Liver (tissue), 9 donors: ENCODE data around the gene KRT34. TPM values are rescaled to one million over a fixed set of nuclear protein-coding genes. Genes with fewer than 3 reads are reported as not detected.

Experiments
- DNase-seq: peaks from one replicate; pipeline ENCODE4 v3.0.0-alpha.2; 2017; ENCODE audit warnings: low spot score
- H3K27ac ChIP-seq, 2 donors: one replicate each; pipeline ENCODE4 v1.7.0; 2013; ENCODE audit warnings: inconsistent platforms in 2 of 2, low read length in 2 of 2, control low read depth in 1 of 2, low read depth in 1 of 2, mild to moderate bottlenecking in 1 of 2
- H3K27me3 ChIP-seq, 4 donors: one replicate each; pipeline versions ENCODE4 v1.6.1 to v1.7.0; 2013; ENCODE audit warnings: low read length in 3 of 4, inconsistent platforms in 1 of 4, mild to moderate bottlenecking in 1 of 4, moderate library complexity in 1 of 4; ENCODE audit not compliant: control insufficient read depth in 4 of 4, insufficient read depth in 4 of 4
- H3K36me3 ChIP-seq, 4 donors: one replicate each; pipeline versions ENCODE4 v1.6.1 to v1.7.0; 2013; ENCODE audit warnings: low read length in 3 of 4, mild to moderate bottlenecking in 3 of 4, low read depth in 1 of 4, moderate library complexity in 1 of 4; ENCODE audit not compliant: control insufficient read depth in 4 of 4, insufficient read depth in 3 of 4
- H3K4me1 ChIP-seq, 4 donors: one replicate each; pipeline versions ENCODE4 v1.6.1 to v1.7.0; 2013; ENCODE audit warnings: low read length in 3 of 4, mild to moderate bottlenecking in 3 of 4, moderate library complexity in 1 of 4; ENCODE audit not compliant: control insufficient read depth in 4 of 4, insufficient read depth in 4 of 4
- H3K4me3 ChIP-seq, 3 donors: one replicate each; pipeline versions ENCODE4 v1.6.1 to v1.7.0; 2013; ENCODE audit warnings: low read length in 3 of 3, control low read depth in 1 of 3, low read depth in 1 of 3, mild to moderate bottlenecking in 1 of 3
- H3K9ac ChIP-seq, 2 donors: one replicate each; pipeline ENCODE4 v1.7.0; 2013; ENCODE audit warnings: low read length in 2 of 2, mild to moderate bottlenecking in 2 of 2, moderate library complexity in 2 of 2, control low read depth in 1 of 2, low read depth in 1 of 2
- H3K9me3 ChIP-seq, 4 donors: one replicate each; pipeline versions ENCODE4 v1.6.1 to v1.7.0; 2013; ENCODE audit warnings: low read length in 3 of 4; ENCODE audit not compliant: control insufficient read depth in 4 of 4
- FOXA1 ChIP-seq: IDR thresholded peaks from 2 replicates; pipeline ENCODE4 v1.6.1; 2016; ENCODE audit warnings: antibody characterized with exemption
- FOXA2 ChIP-seq: IDR thresholded peaks from 2 replicates; pipeline ENCODE4 v1.6.1; 2016; ENCODE audit warnings: antibody characterized with exemption
- GABPA ChIP-seq, 2 donors: IDR thresholded peaks in 1 of 2; conservative IDR thresholded peaks in 1 of 2; 2 replicates each; pipeline ENCODE4 v1.6.1; 2016; ENCODE audit warnings: antibody characterized with exemption in 2 of 2, mild to moderate bottlenecking in 1 of 2, moderate library complexity in 1 of 2
- HNF4G ChIP-seq: IDR thresholded peaks from 2 replicates; pipeline ENCODE4 v1.6.1; 2016; ENCODE audit warnings: antibody characterized with exemption
- JUND ChIP-seq, 2 donors: IDR thresholded peaks; 2 replicates each; pipeline ENCODE4 v1.6.1; 2016; ENCODE audit warnings: antibody characterized with exemption in 2 of 2
- NR2F2 ChIP-seq: IDR thresholded peaks from 2 replicates; pipeline ENCODE4 v1.6.1; 2016; ENCODE audit warnings: antibody characterized with exemption
- RAD21 ChIP-seq, 2 donors: IDR thresholded peaks; 2 replicates each; pipeline ENCODE4 v1.6.1; 2016; ENCODE audit warnings: antibody characterized with exemption in 2 of 2, mild to moderate bottlenecking in 2 of 2
- TAF1 ChIP-seq: conservative IDR thresholded peaks from 2 replicates; pipeline ENCODE4 v1.6.1; 2016; ENCODE audit warnings: antibody characterized with exemption, mild to moderate bottlenecking
- WGBS: extraction: QIAGEN DNeasy Blood & Tissue Kit; methylation state at CpG from one replicate; pipeline ENCODE4 v1.1.7; 2013; 5-methylcytosine and 5-hydroxymethylcytosine counted together
- polyA plus RNA-seq, 2 donors: library from polyadenylated mRNA; stranded (reverse) in 1 of 2; unstranded in 1 of 2; fragments of 200-250 nt in 1 of 2; fragments of >200 nt in 1 of 2; fragmentation: Nextera tagmentation in 1 of 2; extraction: Ambion mirVana in 1 of 2; gene quantifications; one replicate each; pipeline versions ENCODE4 v1.2.1 to v1.2.3, GENCODE V29; 2013 to 2015
- total RNA-seq, 2 donors: library from RNA; depleted of rRNA; stranded (reverse); fragments of >200 nt; gene quantifications; one replicate each; pipeline ENCODE4 v1.2.3, GENCODE V29; 2014
- TF ChIP-seq, protein P1 (sequence below): fragments of 150-350 bp; IDR thresholded peaks from 2 replicates; pipeline ENCODE4 v1.5.1; 2017; ENCODE audit warnings: improper control_type of control experiment, low read depth, low read length; ENCODE audit not compliant: missing input control
- TF ChIP-seq, protein P2 (sequence below): IDR thresholded peaks from 2 replicates; pipeline ENCODE4 v1.6.1; 2016; ENCODE audit warnings: antibody characterized with exemption
- TF ChIP-seq, protein P3 (sequence below): IDR thresholded peaks from 2 replicates; pipeline ENCODE4 v1.6.1; 2016; ENCODE audit warnings: antibody characterized with exemption
- TF ChIP-seq, protein P4 (sequence below): IDR thresholded peaks from 2 replicates; pipeline ENCODE4 v1.6.1; 2016; ENCODE audit warnings: antibody characterized with exemption
- donor health status: healthy.
- donor health status: healthy.
- donor health status: healthy.
- donor health status: healthy.
- donor health status: healthy.

Gene KRT34
- total and polyA plus RNA-seq, 4 donors: not detected

DNA sequence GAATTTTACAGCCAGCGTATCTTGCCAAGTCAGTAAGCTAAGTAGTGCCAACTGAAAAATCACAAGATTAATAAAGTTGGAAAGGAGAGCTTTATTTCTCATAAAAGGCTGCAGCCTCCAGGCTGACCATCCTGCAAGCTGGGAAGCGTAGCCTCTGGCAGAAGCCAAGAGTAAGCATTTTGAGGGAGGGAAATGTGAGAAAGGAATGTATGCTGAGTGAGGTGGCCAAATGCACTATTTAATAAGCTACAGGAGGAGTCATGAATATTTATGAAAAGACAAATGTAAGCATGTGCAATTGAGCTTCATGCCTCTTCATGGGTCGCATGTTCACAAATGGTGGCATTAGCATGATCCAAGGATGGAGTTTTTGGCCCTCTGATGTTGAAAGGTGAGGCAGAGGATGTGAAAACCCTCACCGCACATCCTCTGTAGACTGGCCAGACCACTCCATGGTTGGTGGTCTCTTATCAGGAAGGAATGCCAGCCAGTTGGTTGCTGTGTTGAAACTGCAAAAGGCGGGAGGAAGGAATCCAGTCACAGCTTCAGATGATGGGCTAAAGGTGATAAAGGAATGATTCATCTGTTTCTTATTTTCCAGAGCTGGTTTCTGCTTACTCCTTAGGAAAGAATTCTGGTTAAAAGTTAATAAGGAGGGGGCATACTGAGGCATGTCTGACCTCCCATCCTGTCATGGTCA is 21.7 kb downstream of the KRT34 start:
- Histone ChIP-seq H3K4me3 (no peak overlapping the region), H3K36me3 (no peaks in the 10 kb centered on the region), H3K27me3 (peaks cover 0 to 3% (median 0%) of the 10 kb centered on the region in 4 donors), H3K4me1 (no peaks in the 10 kb centered on the region), H3K9ac (no peak overlapping the region), H3K27ac (no peak overlapping the region), H3K9me3 (peaks cover 0 to 6% (median 0%) of the 10 kb centered on the region in 4 donors)
- TF ChIP-seq TAF1: no peak
- TF ChIP-seq FOXA1: no peak
- TF ChIP-seq GABPA (IDR thresholded peaks at IDR 0.05 in 1 of 2, conservative IDR thresholded peaks at IDR 0.05 in 1 of 2): no peak
- TF ChIP-seq, protein P1, sequence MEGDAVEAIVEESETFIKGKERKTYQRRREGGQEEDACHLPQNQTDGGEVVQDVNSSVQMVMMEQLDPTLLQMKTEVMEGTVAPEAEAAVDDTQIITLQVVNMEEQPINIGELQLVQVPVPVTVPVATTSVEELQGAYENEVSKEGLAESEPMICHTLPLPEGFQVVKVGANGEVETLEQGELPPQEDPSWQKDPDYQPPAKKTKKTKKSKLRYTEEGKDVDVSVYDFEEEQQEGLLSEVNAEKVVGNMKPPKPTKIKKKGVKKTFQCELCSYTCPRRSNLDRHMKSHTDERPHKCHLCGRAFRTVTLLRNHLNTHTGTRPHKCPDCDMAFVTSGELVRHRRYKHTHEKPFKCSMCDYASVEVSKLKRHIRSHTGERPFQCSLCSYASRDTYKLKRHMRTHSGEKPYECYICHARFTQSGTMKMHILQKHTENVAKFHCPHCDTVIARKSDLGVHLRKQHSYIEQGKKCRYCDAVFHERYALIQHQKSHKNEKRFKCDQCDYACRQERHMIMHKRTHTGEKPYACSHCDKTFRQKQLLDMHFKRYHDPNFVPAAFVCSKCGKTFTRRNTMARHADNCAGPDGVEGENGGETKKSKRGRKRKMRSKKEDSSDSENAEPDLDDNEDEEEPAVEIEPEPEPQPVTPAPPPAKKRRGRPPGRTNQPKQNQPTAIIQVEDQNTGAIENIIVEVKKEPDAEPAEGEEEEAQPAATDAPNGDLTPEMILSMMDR: no peak
- TF ChIP-seq, protein P2, sequence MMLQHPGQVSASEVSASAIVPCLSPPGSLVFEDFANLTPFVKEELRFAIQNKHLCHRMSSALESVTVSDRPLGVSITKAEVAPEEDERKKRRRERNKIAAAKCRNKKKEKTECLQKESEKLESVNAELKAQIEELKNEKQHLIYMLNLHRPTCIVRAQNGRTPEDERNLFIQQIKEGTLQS: no peak
- TF ChIP-seq, protein P3, sequence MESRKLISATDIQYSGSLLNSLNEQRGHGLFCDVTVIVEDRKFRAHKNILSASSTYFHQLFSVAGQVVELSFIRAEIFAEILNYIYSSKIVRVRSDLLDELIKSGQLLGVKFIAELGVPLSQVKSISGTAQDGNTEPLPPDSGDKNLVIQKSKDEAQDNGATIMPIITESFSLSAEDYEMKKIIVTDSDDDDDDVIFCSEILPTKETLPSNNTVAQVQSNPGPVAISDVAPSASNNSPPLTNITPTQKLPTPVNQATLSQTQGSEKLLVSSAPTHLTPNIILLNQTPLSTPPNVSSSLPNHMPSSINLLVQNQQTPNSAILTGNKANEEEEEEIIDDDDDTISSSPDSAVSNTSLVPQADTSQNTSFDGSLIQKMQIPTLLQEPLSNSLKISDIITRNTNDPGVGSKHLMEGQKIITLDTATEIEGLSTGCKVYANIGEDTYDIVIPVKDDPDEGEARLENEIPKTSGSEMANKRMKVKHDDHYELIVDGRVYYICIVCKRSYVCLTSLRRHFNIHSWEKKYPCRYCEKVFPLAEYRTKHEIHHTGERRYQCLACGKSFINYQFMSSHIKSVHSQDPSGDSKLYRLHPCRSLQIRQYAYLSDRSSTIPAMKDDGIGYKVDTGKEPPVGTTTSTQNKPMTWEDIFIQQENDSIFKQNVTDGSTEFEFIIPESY: no peak
- no peak for TF ChIP-seq FOXA2
- 83% methylated on average over 5 of the region's 5 CpGs for WGBS
- DNase-seq: no peak

DNA sequence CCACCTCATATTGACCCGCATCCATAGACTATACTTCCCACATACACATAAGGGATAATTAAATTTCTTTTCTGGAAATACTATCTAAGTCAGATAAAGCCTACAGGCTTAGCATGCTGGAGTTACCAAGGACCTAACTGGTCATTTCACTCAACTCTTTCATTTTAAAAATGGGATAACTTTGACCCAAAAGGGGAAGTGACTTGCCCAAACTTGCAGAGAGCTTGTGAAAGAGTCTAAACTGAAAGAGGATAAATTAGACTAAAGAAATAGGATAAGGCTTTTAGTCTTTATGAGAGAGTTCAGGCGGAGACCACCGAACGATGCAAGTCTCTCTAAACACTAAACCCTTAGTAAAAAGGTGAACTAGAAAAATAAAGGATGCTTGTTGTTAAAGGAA is 27.6 kb downstream of the KRT34 start:
- H3K9ac ChIP-seq: no peak overlapping the region
- TF ChIP-seq RAD21 (IDR thresholded peaks at IDR 0.05): no peak
- TF ChIP-seq NR2F2: no peak
- no peak for TF ChIP-seq GABPA (IDR thresholded peaks at IDR 0.05 in 1 of 2, conservative IDR thresholded peaks at IDR 0.05 in 1 of 2)
- TF ChIP-seq TAF1: no peak
- TF ChIP-seq, protein P2: no peak
- TF ChIP-seq, protein P3: no peak
- TF ChIP-seq JUND (IDR thresholded peaks at IDR 0.05): no peak
- TF ChIP-seq, protein P1: no peak
- no peak for TF ChIP-seq FOXA2
- TF ChIP-seq, protein P4, sequence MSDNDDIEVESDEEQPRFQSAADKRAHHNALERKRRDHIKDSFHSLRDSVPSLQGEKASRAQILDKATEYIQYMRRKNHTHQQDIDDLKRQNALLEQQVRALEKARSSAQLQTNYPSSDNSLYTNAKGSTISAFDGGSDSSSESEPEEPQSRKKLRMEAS: no peak
- no peak for TF ChIP-seq HNF4G
- peaks cover 0 to 6% (median 0%) of the 10 kb centered on the region in 4 donors for H3K9me3 ChIP-seq
- no peak overlapping the region for H3K27ac ChIP-seq
- no peaks in the 10 kb centered on the region for H3K4me1 ChIP-seq
- 86% methylated on average over 4 of the region's 4 CpGs for WGBS
- no peak for DNase-seq
- H3K4me3 ChIP-seq: no peak overlapping the region
- H3K36me3 ChIP-seq: no peaks in the 10 kb centered on the region
- peaks cover 0 to 10% (median 0%) of the 10 kb centered on the region in 4 donors for H3K27me3 ChIP-seq
